ENCODE data around the gene VWA3B. TPM values are rescaled to one million over a fixed set of nuclear protein-coding genes. Genes with fewer than 3 reads are reported as not detected.
"Not testable (repeated sequence)": the region's sequence is repeated elsewhere in the genome, so short reads cannot be mapped to it uniquely, and the experiment has no call there.

The VWA3B gene
- total RNA-seq, 1 experiment from 2014 or later, result not detected

- Histone ChIP-seq H3K9ac (ENCODE audit: extremely low read depth, insufficient read length, low read length) (no peak overlapping the region), H3K79me1 (ENCODE audit: insufficient read depth, low read depth, low read length, poor library complexity, severe bottlenecking) (no peaks in the 10 kb centered on the region), H3K18ac (ENCODE audit: insufficient read length, low read depth, low read length) (no peak overlapping the region), H3K23me2 (ENCODE audit: insufficient read length, low read depth, low read length, poor library complexity, severe bottlenecking) (no peaks in the 10 kb centered on the region), H3K27me3 (ENCODE audit: insufficient read depth, low read length) (no peaks in the 10 kb centered on the region), H2AK5ac (ENCODE audit: insufficient read length, low read length) (no peak overlapping the region), H3K4me1 (ENCODE audit: insufficient read depth, low read length) (no peaks in the 10 kb centered on the region), H3T11ph (ENCODE audit: low read length) (no peak overlapping the region), H4K5ac (ENCODE audit: insufficient read length, low read depth, low read length) (no peak overlapping the region), H3K27ac (ENCODE audit: insufficient read length, low read depth, low read length) (no peak overlapping the region), H3K9me3 (ENCODE audit: control insufficient read depth, low read depth, low read length) (no peaks in the 10 kb centered on the region), H2BK12ac (ENCODE audit: insufficient read length, low read depth, low read length) (no peak overlapping the region), H3K14ac (ENCODE audit: insufficient read depth, low read length) (no peak overlapping the region), H2BK20ac (ENCODE audit: low read depth, low read length, poor library complexity, severe bottlenecking) (no peak overlapping the region), H3K56ac (ENCODE audit: insufficient read length, low read depth, low read length) (no peak overlapping the region), H2BK120ac (ENCODE audit: low read depth, low read length, poor library complexity, severe bottlenecking) (no peak overlapping the region), H4K20me1 (ENCODE audit: control insufficient read depth, insufficient read depth, insufficient read length) (no peaks in the 10 kb centered on the region), H3K23ac (ENCODE audit: insufficient read length, low read depth, low read length) (no peak overlapping the region), H3K4me2 (ENCODE audit: insufficient read depth, insufficient read length, low read length) (no peak overlapping the region), H3K79me2 (ENCODE audit: insufficient read depth, low read length) (no peaks in the 10 kb centered on the region), H4K91ac (ENCODE audit: insufficient read length, low read depth, low read length) (no peak overlapping the region), H2BK15ac (ENCODE audit: low read depth, low read length) (no peak overlapping the region), H4K8ac (replicated peaks; ENCODE audit: insufficient read length, low read depth, low read length) (no peak overlapping the region), H2BK5ac (ENCODE audit: insufficient read length, low read length) (no peak overlapping the region), H3K4ac (ENCODE audit: low read depth, low read length) (no peak overlapping the region), H2AFZ (ENCODE audit: low read length) (no peak overlapping the region)
- Mint-ChIP-seq H3K27me3 (ENCODE audit: low read depth) (peaks cover 28% of the 10 kb centered on the region), H3K27ac (no peak overlapping the region), H3K36me3 (ENCODE audit: insufficient read depth in 1 of 3, low read depth in 3 of 3) (peaks cover 10 to 21% (median 11%) of the 10 kb centered on the region in 3 experiments), H3K4me1 (peaks cover 10 to 13% of the 10 kb centered on the region in 2 experiments), H3K9me3 (peaks cover 18 to 28% of the 10 kb centered on the region in 2 experiments), H3K4me3 (no peak overlapping the region)
- TF ChIP-seq, protein P1, sequence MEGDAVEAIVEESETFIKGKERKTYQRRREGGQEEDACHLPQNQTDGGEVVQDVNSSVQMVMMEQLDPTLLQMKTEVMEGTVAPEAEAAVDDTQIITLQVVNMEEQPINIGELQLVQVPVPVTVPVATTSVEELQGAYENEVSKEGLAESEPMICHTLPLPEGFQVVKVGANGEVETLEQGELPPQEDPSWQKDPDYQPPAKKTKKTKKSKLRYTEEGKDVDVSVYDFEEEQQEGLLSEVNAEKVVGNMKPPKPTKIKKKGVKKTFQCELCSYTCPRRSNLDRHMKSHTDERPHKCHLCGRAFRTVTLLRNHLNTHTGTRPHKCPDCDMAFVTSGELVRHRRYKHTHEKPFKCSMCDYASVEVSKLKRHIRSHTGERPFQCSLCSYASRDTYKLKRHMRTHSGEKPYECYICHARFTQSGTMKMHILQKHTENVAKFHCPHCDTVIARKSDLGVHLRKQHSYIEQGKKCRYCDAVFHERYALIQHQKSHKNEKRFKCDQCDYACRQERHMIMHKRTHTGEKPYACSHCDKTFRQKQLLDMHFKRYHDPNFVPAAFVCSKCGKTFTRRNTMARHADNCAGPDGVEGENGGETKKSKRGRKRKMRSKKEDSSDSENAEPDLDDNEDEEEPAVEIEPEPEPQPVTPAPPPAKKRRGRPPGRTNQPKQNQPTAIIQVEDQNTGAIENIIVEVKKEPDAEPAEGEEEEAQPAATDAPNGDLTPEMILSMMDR (conservative IDR thresholded peaks at IDR 0.05), result no peak
- WGBS (ENCODE audit: extremely low coverage, insufficient read length, low lambda C conversion rate), result no CpG with 5 or more reads among the region's 1 CpG
- no peak for DNase-seq
Observed at GRCh38 chr2:98043101-98043500, 43.9 kb upstream of the VWA3B start.

DNA sequence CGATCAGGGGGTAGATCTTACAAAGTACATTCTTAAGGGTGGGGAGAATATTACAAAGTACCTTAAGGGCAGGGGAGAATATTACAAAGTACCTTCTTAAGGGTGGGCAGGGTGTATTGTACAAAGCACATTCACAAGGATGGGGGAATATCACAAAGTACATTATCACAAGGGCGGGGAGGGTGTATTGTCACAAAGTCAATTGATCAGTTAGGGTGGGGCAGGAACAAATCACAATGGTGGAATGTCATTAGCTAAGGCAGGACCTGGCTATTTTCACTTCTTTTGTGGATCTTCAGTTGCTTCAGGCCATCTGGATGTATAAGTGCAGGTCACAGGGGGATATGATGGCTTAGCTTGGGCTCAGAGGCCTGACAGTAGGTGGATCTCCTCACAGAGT is 42.2 kb upstream of the VWA3B start:
- not testable (repeated sequence) for DNase-seq; H2AFZ ChIP-seq (ENCODE audit: low read length); H2BK15ac ChIP-seq (ENCODE audit: low read depth, low read length); H3K4me1 ChIP-seq (ENCODE audit: insufficient read depth, low read length); H2BK20ac ChIP-seq (ENCODE audit: low read depth, low read length, poor library complexity, severe bottlenecking); H3K27me3 ChIP-seq (ENCODE audit: insufficient read depth, low read length); H3K23ac ChIP-seq (ENCODE audit: insufficient read length, low read depth, low read length); H3K27ac Mint-ChIP-seq; H2BK120ac ChIP-seq (ENCODE audit: low read depth, low read length, poor library complexity, severe bottlenecking); H4K8ac ChIP-seq (replicated peaks; ENCODE audit: insufficient read length, low read depth, low read length); H3K23me2 ChIP-seq (ENCODE audit: insufficient read length, low read depth, low read length, poor library complexity, severe bottlenecking); H3K4me3 Mint-ChIP-seq; H2AK5ac ChIP-seq (ENCODE audit: insufficient read length, low read length); H3K9me3 ChIP-seq (ENCODE audit: control insufficient read depth, low read depth, low read length); H3K4ac ChIP-seq (ENCODE audit: low read depth, low read length); H3K18ac ChIP-seq (ENCODE audit: insufficient read length, low read depth, low read length); H4K20me1 ChIP-seq (ENCODE audit: control insufficient read depth, insufficient read depth, insufficient read length); H2BK12ac ChIP-seq (ENCODE audit: insufficient read length, low read depth, low read length); H3K56ac ChIP-seq (ENCODE audit: insufficient read length, low read depth, low read length); H3T11ph ChIP-seq (ENCODE audit: low read length); H3K14ac ChIP-seq (ENCODE audit: insufficient read depth, low read length); H3K27ac ChIP-seq (ENCODE audit: insufficient read length, low read depth, low read length); H3K9ac ChIP-seq (ENCODE audit: extremely low read depth, insufficient read length, low read length); H3K4me2 ChIP-seq (ENCODE audit: insufficient read depth, insufficient read length, low read length); H3K79me1 ChIP-seq (ENCODE audit: insufficient read depth, low read depth, low read length, poor library complexity, severe bottlenecking); H2BK5ac ChIP-seq (ENCODE audit: insufficient read length, low read length); H4K91ac ChIP-seq (ENCODE audit: insufficient read length, low read depth, low read length); H3K79me2 ChIP-seq (ENCODE audit: insufficient read depth, low read length); H3K4me1 Mint-ChIP-seq; H4K5ac ChIP-seq (ENCODE audit: insufficient read length, low read depth, low read length)
- Mint-ChIP-seq H3K36me3 (ENCODE audit: insufficient read depth in 1 of 3, low read depth in 3 of 3) (peaks cover 10 to 21% (median 11%) of the 10 kb centered on the region in 3 experiments), H3K9me3 (peaks cover 18 to 28% of the 10 kb centered on the region in 2 experiments), H3K27me3 (ENCODE audit: low read depth) (peaks cover 37% of the 10 kb centered on the region)
- no CpG with 5 or more reads among the region's 2 CpGs for WGBS (ENCODE audit: extremely low coverage, insufficient read length, low lambda C conversion rate)
